AG04450 (cell line): ENCODE results near the gene STAB2. TPM values are rescaled to one million over a fixed set of nuclear protein-coding genes. Genes with fewer than 3 reads are reported as not detected.
"Not testable (repeated sequence)": the region's sequence is repeated elsewhere in the genome, so short reads cannot be mapped to it uniquely, and the experiment has no call there.

Source experiments
- CTCF ChIA-PET: fragments of 300-600, 350-600 bp; formaldehyde crosslinking; extraction: SDS; loops from one replicate; lab custom pipeline; 2022; ENCODE audit warnings: antibody characterized with exemption, inconsistent platforms; lab: Charles Lee
- POLR2A ChIA-PET: fragments of 350-600 bp; formaldehyde crosslinking; extraction: SDS; loops from one replicate; lab custom pipeline; 2021; ENCODE audit warnings: antibody characterized with exemption, inconsistent platforms; lab: Yijun Ruan, JAX
- DNase-seq: peaks from one replicate; pipeline ENCODE4 v3.0.0-alpha.2; 2011; ENCODE audit warnings: low read depth, low spot score
- H3K27ac ChIP-seq: one replicate; pipeline ENCODE4 v1.5.1; 2012; ENCODE audit warnings: low read depth, low read length, control low read depth
- H3K27me3 ChIP-seq: one replicate; pipeline ENCODE4 v1.6.0; 2012; ENCODE audit warnings: low read length; ENCODE audit not compliant: control insufficient read depth, insufficient read depth
- H3K4me3 ChIP-seq: 2 replicates; pipeline ENCODE4 v1.5.1; 2011; ENCODE audit warnings: mild to moderate bottlenecking, low read depth, low read length, control low read depth
- H3K9me3 ChIP-seq: 2 replicates; pipeline ENCODE4 v1.5.1; 2012; ENCODE audit warnings: low read length; ENCODE audit not compliant: control insufficient read depth, insufficient read depth
- CTCF ChIP-seq: IDR thresholded peaks from 2 replicates; pipeline ENCODE4 v1.5.1; 2011; ENCODE audit warnings: low read depth, low read length, control low read depth, inconsistent platforms
- polyA plus RNA-seq: library from polyadenylated mRNA; depleted of rRNA; stranded (reverse); fragments of >200 nt; gene quantifications from 2 replicates; pipeline ENCODE4 v1.2.3, GENCODE V29; 2011

The STAB2 gene
- polyA plus RNA-seq, 1 experiment: not detected

- CTCF ChIA-PET: interaction anchor here (0.6 kb wide), 1 partner anchor 9 kb away, joined by 3 read pairs; no protein-coding TSS in a partner anchor
- Histone ChIP-seq H3K9me3 (no peaks in the 10 kb centered on the region), H3K27ac (no peak overlapping the region), H3K4me3 (no peak overlapping the region), H3K27me3 (no peaks in the 10 kb centered on the region)
- DNase-seq: no peak
- no peak for TF ChIP-seq CTCF
- POLR2A ChIA-PET: no interaction called here
These were observed 220.6 kb downstream of the STAB2 start for GRCh38 chr12:103807561-103808238.

GRCh38 chr12:103808239-103808880 lies 221.3 kb downstream of the STAB2 start:
- TF ChIP-seq CTCF: no peak
- H3K27ac ChIP-seq: no peak overlapping the region
- no peaks in the 10 kb centered on the region for H3K9me3 ChIP-seq
- ChIA-PET POLR2A (no interaction called here), CTCF (no interaction called here)
- H3K4me3 ChIP-seq: no peak overlapping the region
- DNase-seq: no peak
- no peaks in the 10 kb centered on the region for H3K27me3 ChIP-seq

- no peaks in the 10 kb centered on the region for H3K9me3 ChIP-seq
- CTCF ChIA-PET: no interaction called here
- no peak overlapping the region for H3K27ac ChIP-seq
- no peaks in the 10 kb centered on the region for H3K27me3 ChIP-seq
- DNase-seq: no peak
- H3K4me3 ChIP-seq: no peak overlapping the region
- POLR2A ChIA-PET: no interaction called here
- TF ChIP-seq CTCF: no peak
These were observed 222.1 kb downstream of the STAB2 start for GRCh38 chr12:103809154-103809553.

- H3K4me3 ChIP-seq, POLR2A ChIA-PET, H3K27me3 ChIP-seq, DNase-seq, H3K9me3 ChIP-seq, H3K27ac ChIP-seq, CTCF ChIA-PET: not testable (repeated sequence)
These were observed 222.6 kb downstream of the STAB2 start for GRCh38 chr12:103809639-103810038.

GRCh38 chr12:103810111-103810510 lies 223.0 kb downstream of the STAB2 start:
- POLR2A ChIA-PET: no interaction called here
- TF ChIP-seq CTCF: no peak

More at GRCh38 chr12:103810111-103810510, 223.0 kb downstream of the STAB2 start:
- no peaks in the 10 kb centered on the region for H3K9me3 ChIP-seq
- no peak overlapping the region for H3K27ac ChIP-seq
- no peaks in the 10 kb centered on the region for H3K27me3 ChIP-seq
- CTCF ChIA-PET: interaction anchor here (0.5 kb wide), 1 partner anchor 60 kb away, joined by 4 read pairs; no protein-coding TSS in a partner anchor
- no peak overlapping the region for H3K4me3 ChIP-seq
- DNase-seq: no peak
